Osteocyte (in vitro differentiated cells): Measurements from ENCODE around the gene ST8SIA4. TPM values are rescaled to one million over a fixed set of nuclear protein-coding genes. Genes with fewer than 3 reads are reported as not detected.

Experiments
- DNase-seq: peaks from one replicate; pipeline ENCODE4 v3.0.0; 2021; ENCODE audit warnings: mixed read lengths; ENCODE audit not compliant: unreplicated experiment; ENCODE audit errors: extremely low spot score
- H3K27ac Mint-ChIP-seq: one replicate; pipeline ENCODE4 v1.8.0; 2021; ENCODE audit warnings: mild to moderate bottlenecking, mixed read lengths; ENCODE audit not compliant: unreplicated experiment
- H3K27me3 Mint-ChIP-seq: one replicate; pipeline ENCODE4 v1.8.0; 2021; ENCODE audit warnings: mixed read lengths; ENCODE audit not compliant: unreplicated experiment
- H3K36me3 Mint-ChIP-seq: one replicate; pipeline ENCODE4 v1.8.0; 2021; ENCODE audit warnings: mixed read lengths; ENCODE audit not compliant: unreplicated experiment
- H3K4me1 Mint-ChIP-seq: one replicate; pipeline ENCODE4 v1.8.0; 2021; ENCODE audit warnings: mixed read lengths; ENCODE audit not compliant: unreplicated experiment
- H3K4me3 Mint-ChIP-seq: one replicate; pipeline ENCODE4 v1.8.0; 2021; ENCODE audit warnings: mild to moderate bottlenecking, moderate library complexity, mixed read lengths; ENCODE audit not compliant: unreplicated experiment
- H3K9me3 Mint-ChIP-seq: one replicate; pipeline ENCODE4 v1.8.0; 2021; ENCODE audit warnings: mixed read lengths; ENCODE audit not compliant: unreplicated experiment
- CTCF ChIP-seq: fragments of 200-600 bp; sonication (generic); IDR thresholded peaks from 2 replicates; pipeline ENCODE4 v1.5.0; 2021; ENCODE audit warnings: antibody characterized with exemption, mild to moderate bottlenecking, moderate library complexity
- total RNA-seq: library from RNA; stranded (reverse); gene quantifications from 2 replicates; pipeline ENCODE4 v1.2.1, GENCODE V29; 2021

The ST8SIA4 gene
- total RNA-seq, 1 donor from 2014 or later = not detected

GRCh38 chr5:100841358-100842076 is 61.6 kb downstream of the ST8SIA4 start:
- no peak overlapping the region for H3K4me3 Mint-ChIP-seq
- H3K36me3 Mint-ChIP-seq = no peaks in the 10 kb centered on the region
- DNase-seq = no peak
- no peaks in the 10 kb centered on the region for H3K27me3 Mint-ChIP-seq
- TF ChIP-seq CTCF = no peak
- peaks cover 2% of the 10 kb centered on the region for H3K4me1 Mint-ChIP-seq
- H3K27ac Mint-ChIP-seq = no peak overlapping the region
- no peaks in the 10 kb centered on the region for H3K9me3 Mint-ChIP-seq

- Mint-ChIP-seq H3K27ac (no peak overlapping the region), H3K27me3 (no peaks in the 10 kb centered on the region), H3K4me1 (peaks cover 2% of the 10 kb centered on the region), H3K4me3 (no peak overlapping the region), H3K36me3 (no peaks in the 10 kb centered on the region), H3K9me3 (no peaks in the 10 kb centered on the region)
- TF ChIP-seq CTCF = no peak
- no peak for DNase-seq
These were observed 62.3 kb downstream of the ST8SIA4 start for GRCh38 chr5:100840789-100841188.

- Mint-ChIP-seq H3K4me1 (peaks cover 2% of the 10 kb centered on the region), H3K4me3 (no peak overlapping the region), H3K27me3 (no peaks in the 10 kb centered on the region), H3K27ac (no peak overlapping the region), H3K9me3 (no peaks in the 10 kb centered on the region), H3K36me3 (no peaks in the 10 kb centered on the region)
- TF ChIP-seq CTCF = no peak
- no peak for DNase-seq
These were observed 62.7 kb downstream of the ST8SIA4 start for GRCh38 chr5:100840370-100840769.

- H3K4me3 Mint-ChIP-seq = no peak overlapping the region
- H3K27me3 Mint-ChIP-seq = no peaks in the 10 kb centered on the region
- TF ChIP-seq CTCF = no peak
- DNase-seq = no peak
- H3K27ac Mint-ChIP-seq = no peak overlapping the region
- H3K4me1 Mint-ChIP-seq = peaks cover 2% of the 10 kb centered on the region
- H3K9me3 Mint-ChIP-seq = no peaks in the 10 kb centered on the region
- H3K36me3 Mint-ChIP-seq = no peaks in the 10 kb centered on the region
These were observed 65.0 kb downstream of the ST8SIA4 start for GRCh38 chr5:100838048-100838473.

- H3K4me1 Mint-ChIP-seq = no peaks in the 10 kb centered on the region
- no peaks in the 10 kb centered on the region for H3K27me3 Mint-ChIP-seq
- H3K9me3 Mint-ChIP-seq = no peaks in the 10 kb centered on the region
- no peak overlapping the region for H3K27ac Mint-ChIP-seq
- DNase-seq = no peak
- no peaks in the 10 kb centered on the region for H3K36me3 Mint-ChIP-seq
- H3K4me3 Mint-ChIP-seq = no peak overlapping the region
- no peak for TF ChIP-seq CTCF
These were observed 68.6 kb downstream of the ST8SIA4 start for GRCh38 chr5:100834519-100834918.
